HEK293 (cell line): Measurements from ENCODE around the gene SMC1B.
"Not testable (repeated sequence)": the region's sequence is repeated elsewhere in the genome, so short reads cannot be mapped to it uniquely, and the experiment has no call there.

Experiments
- CTCF ChIA-PET: fragments of 350-600 bp; formaldehyde crosslinking; extraction: SDS; loops from one replicate; lab custom pipeline; 2021; ENCODE audit warnings: antibody characterized with exemption; lab: Yijun Ruan, JAX
- POLR2A ChIA-PET: fragments of 300-600 bp; formaldehyde crosslinking; extraction: SDS; loops from one replicate; lab custom pipeline; 2020; ENCODE audit warnings: antibody characterized with exemption, inconsistent platforms; lab: Yijun Ruan, JAX
- H3K27ac ChIP-seq: fragments of 200-500 bp; sonication (Bioruptor generic); 2 replicates; pipeline ENCODE4 v1.5.1; 2014; ENCODE audit warnings: low read depth, low read length, control low read depth, inconsistent platforms; ENCODE audit errors: extremely low read depth
- H3K36me3 ChIP-seq, 2 experiments: fragments of 200-500 bp in 1 of 2; sonication (Bioruptor generic) in 1 of 2; 1 replicate in 1 of 2; 2 replicates in 1 of 2; pipeline ENCODE4 v1.5.1; 2014 to 2017; ENCODE audit warnings: inconsistent platforms in 2 of 2, low read length in 2 of 2; ENCODE audit not compliant: control insufficient read depth in 2 of 2, insufficient read depth in 1 of 2
- H3K4me1 ChIP-seq: fragments of 200-500 bp; sonication (Bioruptor generic); 2 replicates; pipeline ENCODE4 v1.5.1; 2014; ENCODE audit warnings: mild to moderate bottlenecking, low read length, inconsistent platforms; ENCODE audit not compliant: control insufficient read depth, insufficient read depth
- H3K4me3 ChIP-seq: 2 replicates; pipeline ENCODE4 v1.5.1; 2011; ENCODE audit warnings: low read depth, mild to moderate bottlenecking, control low read depth, low read length, moderate library complexity
- H3K9me3 ChIP-seq: fragments of 200-500 bp; sonication (Bioruptor generic); 2 replicates; pipeline ENCODE4 v1.5.1; 2014; ENCODE audit warnings: low read depth, low read length, inconsistent platforms; ENCODE audit not compliant: control insufficient read depth, insufficient read depth
- IKZF3 ChIP-seq: fragments of 450-650 bp; IDR thresholded peaks from 2 replicates; pipeline ENCODE4 v1.5.0; 2018; ENCODE audit warnings: missing biosample characterization, mild to moderate bottlenecking, missing genetic modification characterization, moderate library complexity
- RBAK ChIP-seq: fragments of 450-650 bp; formaldehyde crosslinking; IDR thresholded peaks from 2 replicates; pipeline ENCODE4 v1.5.1; 2016; ENCODE audit warnings: missing biosample characterization, missing genetic modification characterization
- ZNF248 ChIP-seq: fragments of 450-650 bp; formaldehyde crosslinking; IDR thresholded peaks from 2 replicates; pipeline ENCODE4 v1.5.1; 2017; ENCODE audit warnings: missing biosample characterization, missing genetic modification characterization
- ZNF324 ChIP-seq: fragments of 450-650 bp; formaldehyde crosslinking; IDR thresholded peaks from 2 replicates; pipeline ENCODE4 v1.5.1; 2016; ENCODE audit warnings: missing biosample characterization, missing genetic modification characterization
- ZNF596 ChIP-seq: fragments of 450-650 bp; IDR thresholded peaks from 2 replicates; pipeline ENCODE4 v1.5.0; 2018; ENCODE audit warnings: missing biosample characterization, mild to moderate bottlenecking, missing genetic modification characterization, moderate library complexity
- ZNF639 ChIP-seq: fragments of 450-650 bp; formaldehyde crosslinking; IDR thresholded peaks from 2 replicates; pipeline ENCODE4 v1.5.1; 2016; ENCODE audit warnings: missing biosample characterization, missing genetic modification characterization
- ZNF701 ChIP-seq: fragments of 450-650 bp; formaldehyde crosslinking; IDR thresholded peaks from 2 replicates; pipeline ENCODE4 v1.5.1; 2016; ENCODE audit warnings: missing biosample characterization, missing genetic modification characterization
- ZNF792 ChIP-seq: fragments of 450-650 bp; formaldehyde crosslinking; IDR thresholded peaks from 2 replicates; pipeline ENCODE4 v1.5.1; 2016; ENCODE audit warnings: missing biosample characterization, missing genetic modification characterization
- TF ChIP-seq, protein P1 (sequence below): fragments of 450-650 bp; formaldehyde crosslinking; IDR thresholded peaks from 2 replicates; pipeline ENCODE4 v1.5.1; 2017; ENCODE audit warnings: missing biosample characterization, missing genetic modification characterization
- TF ChIP-seq, protein P2 (sequence below): IDR thresholded peaks from 2 replicates; pipeline ENCODE4 v1.6.1; 2011; ENCODE audit warnings: mild to moderate bottlenecking, low read depth, low read length, borderline replicate concordance

Gene SMC1B

DNA sequence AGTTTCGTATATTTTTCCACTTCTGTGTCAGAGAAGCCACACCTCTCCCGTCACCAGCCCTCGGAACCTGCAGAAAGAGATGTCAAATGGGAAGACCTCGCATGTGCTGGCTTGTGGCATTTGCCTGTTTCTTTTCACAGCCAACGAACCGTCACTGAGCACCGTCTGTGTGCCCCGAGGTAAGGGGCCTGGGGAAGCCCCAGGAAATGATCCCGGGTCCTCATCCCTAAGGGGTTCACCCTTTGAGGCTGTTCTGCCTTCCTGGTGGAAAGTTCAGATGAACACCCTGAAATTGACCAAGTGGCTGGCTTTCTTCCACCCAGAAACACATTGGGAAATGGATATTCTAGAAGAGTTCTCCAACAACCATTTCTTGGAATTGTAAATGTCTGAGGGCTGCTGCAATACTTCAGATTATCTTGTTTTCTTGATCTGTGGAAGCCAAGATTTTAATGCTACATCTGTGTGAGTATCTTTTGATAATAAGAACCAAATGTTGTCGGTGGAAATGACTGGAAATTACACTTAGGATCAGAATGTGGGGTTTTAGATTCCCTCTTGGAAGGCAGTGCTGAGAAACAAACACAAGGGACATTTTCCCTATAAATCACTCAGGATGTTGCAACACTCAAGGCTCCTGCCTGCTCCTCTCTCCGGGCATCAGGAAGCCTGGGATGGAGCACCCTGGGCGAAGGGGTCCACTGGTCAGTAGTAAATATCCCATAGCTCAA is 37.7 kb upstream of the SMC1B start:
- ChIA-PET CTCF (no interaction called here), POLR2A (no interaction called here)
- H3K27ac ChIP-seq, result no peak overlapping the region
- no peaks in the 10 kb centered on the region for H3K4me1 ChIP-seq
- no peak overlapping the region for H3K4me3 ChIP-seq
- no peaks in the 10 kb centered on the region for H3K36me3 ChIP-seq
- no peak for TF ChIP-seq ZNF248 (tag by site-specific recombination)
- TF ChIP-seq, protein P1, sequence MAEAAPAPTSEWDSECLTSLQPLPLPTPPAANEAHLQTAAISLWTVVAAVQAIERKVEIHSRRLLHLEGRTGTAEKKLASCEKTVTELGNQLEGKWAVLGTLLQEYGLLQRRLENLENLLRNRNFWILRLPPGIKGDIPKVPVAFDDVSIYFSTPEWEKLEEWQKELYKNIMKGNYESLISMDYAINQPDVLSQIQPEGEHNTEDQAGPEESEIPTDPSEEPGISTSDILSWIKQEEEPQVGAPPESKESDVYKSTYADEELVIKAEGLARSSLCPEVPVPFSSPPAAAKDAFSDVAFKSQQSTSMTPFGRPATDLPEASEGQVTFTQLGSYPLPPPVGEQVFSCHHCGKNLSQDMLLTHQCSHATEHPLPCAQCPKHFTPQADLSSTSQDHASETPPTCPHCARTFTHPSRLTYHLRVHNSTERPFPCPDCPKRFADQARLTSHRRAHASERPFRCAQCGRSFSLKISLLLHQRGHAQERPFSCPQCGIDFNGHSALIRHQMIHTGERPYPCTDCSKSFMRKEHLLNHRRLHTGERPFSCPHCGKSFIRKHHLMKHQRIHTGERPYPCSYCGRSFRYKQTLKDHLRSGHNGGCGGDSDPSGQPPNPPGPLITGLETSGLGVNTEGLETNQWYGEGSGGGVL (tag by site-specific recombination), result no peak
- TF ChIP-seq, all 188 proteins: peak for 0
- no peaks in the 10 kb centered on the region for H3K9me3 ChIP-seq

- Histone ChIP-seq H3K36me3 (no peaks in the 10 kb centered on the region), H3K4me3 (no peak overlapping the region), H3K4me1 (no peaks in the 10 kb centered on the region), H3K27ac (no peak overlapping the region), H3K9me3 (no peaks in the 10 kb centered on the region)
- TF ChIP-seq ZNF596 (tag by site-specific recombination), result no peak
- TF ChIP-seq ZNF324 (tag by site-specific recombination), result no peak
- TF ChIP-seq ZNF639, result no peak
- TF ChIP-seq IKZF3 (tag by site-specific recombination), result no peak
- TF ChIP-seq ZNF701 (tag by site-specific recombination), result no peak
- TF ChIP-seq ZNF792 (tag by site-specific recombination), result no peak
- no peak for TF ChIP-seq RBAK (tag by site-specific recombination)
- POLR2A ChIA-PET, result no interaction called here
- CTCF ChIA-PET, result interaction anchor here (0.6 kb wide), 1 partner anchor 620 kb away, joined by 3 read pairs; no protein-coding TSS in a partner anchor
Observed at GRCh38 chr22:45450101-45450785, 36.8 kb upstream of the SMC1B start.

DNA sequence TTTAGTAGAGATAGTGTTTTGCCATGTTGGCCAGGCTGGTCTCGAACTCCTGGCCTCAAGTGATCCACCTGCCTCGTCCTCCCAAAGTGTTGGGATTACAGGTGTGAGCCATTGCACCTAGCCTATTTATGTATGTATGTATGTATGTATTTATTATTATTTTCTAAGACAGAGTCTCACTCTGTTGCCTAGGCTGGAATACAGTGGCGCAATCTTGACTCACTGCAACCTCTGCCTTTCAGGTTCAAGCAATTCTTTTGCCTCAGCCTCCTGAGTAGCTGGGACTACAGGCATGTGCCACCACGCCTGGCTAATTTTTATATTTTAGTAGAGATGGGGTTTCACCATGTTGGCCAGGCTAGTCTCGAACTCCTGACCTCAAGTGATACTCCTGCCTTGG is 36.0 kb upstream of the SMC1B start:
- H3K4me3 ChIP-seq, H3K9me3 ChIP-seq, H3K27ac ChIP-seq, H3K4me1 ChIP-seq, POLR2A ChIA-PET, H3K36me3 ChIP-seq, CTCF ChIA-PET: not testable (repeated sequence)

- Histone ChIP-seq H3K9me3 (no peaks in the 10 kb centered on the region), H3K27ac (no peak overlapping the region), H3K4me3 (no peak overlapping the region), H3K4me1 (no peaks in the 10 kb centered on the region), H3K36me3 (no peaks in the 10 kb centered on the region)
- CTCF ChIA-PET, result interaction anchor here (0.9 kb wide), 1 partner anchor 130 kb away, joined by 3 read pairs; no protein-coding TSS in a partner anchor
- POLR2A ChIA-PET, result no interaction called here
- TF ChIP-seq, protein P2, sequence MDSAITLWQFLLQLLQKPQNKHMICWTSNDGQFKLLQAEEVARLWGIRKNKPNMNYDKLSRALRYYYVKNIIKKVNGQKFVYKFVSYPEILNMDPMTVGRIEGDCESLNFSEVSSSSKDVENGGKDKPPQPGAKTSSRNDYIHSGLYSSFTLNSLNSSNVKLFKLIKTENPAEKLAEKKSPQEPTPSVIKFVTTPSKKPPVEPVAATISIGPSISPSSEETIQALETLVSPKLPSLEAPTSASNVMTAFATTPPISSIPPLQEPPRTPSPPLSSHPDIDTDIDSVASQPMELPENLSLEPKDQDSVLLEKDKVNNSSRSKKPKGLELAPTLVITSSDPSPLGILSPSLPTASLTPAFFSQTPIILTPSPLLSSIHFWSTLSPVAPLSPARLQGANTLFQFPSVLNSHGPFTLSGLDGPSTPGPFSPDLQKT, result no peak
- TF ChIP-seq, all 188 proteins: peak for 0
Observed at GRCh38 chr22:45448431-45448830, 35.0 kb upstream of the SMC1B start.

DNA sequence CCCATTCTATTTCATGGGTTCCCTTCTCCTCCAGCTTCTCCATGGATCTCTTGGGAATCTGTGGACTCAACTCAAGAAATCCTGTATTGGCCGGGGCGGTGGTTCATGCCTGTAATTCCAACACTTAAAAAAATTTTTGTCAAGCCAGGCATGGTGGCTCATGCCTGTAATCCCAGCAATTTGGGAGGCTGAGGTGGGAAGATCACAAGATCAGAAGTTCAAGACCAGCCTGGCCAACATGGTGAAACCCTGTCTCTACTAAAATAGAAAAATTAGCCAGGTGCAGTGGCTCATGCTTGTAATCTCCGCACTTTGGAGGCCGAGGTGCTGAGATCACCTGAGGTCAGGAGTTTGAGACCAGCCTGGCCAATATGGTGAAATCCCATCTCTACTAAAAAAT is 34.2 kb upstream of the SMC1B start:
- H3K4me1 ChIP-seq, H3K36me3 ChIP-seq, H3K9me3 ChIP-seq, POLR2A ChIA-PET, H3K27ac ChIP-seq, H3K4me3 ChIP-seq: not testable (repeated sequence)
- CTCF ChIA-PET, result interaction anchor here (0.6 kb wide), 1 partner anchor 1449 kb away, joined by 4 read pairs; no protein-coding TSS in a partner anchor
